K562 (cell line): ENCODE measurements around the gene SORCS1. TPM values are rescaled to one million over a fixed set of nuclear protein-coding genes. Genes with fewer than 3 reads are reported as not detected.

Experiments
- ATAC-seq: fragments of 200-7000 bp; cut with Tn5 transposase; 3 replicates; pipeline ENCODE4 v1.9.1; 2020; ENCODE audit warnings: moderate library complexity
- BruUV-seq: library from RNA; stranded (reverse); fragments of 400-500 nt; replicated peaks from 2 replicates; lab custom pipeline; 2021; lab: Mats Ljungman, UMichigan
- CTCF ChIA-PET: fragments of 300-600 bp; formaldehyde crosslinking; extraction: SDS; loops from one replicate; lab custom pipeline; 2021; ENCODE audit warnings: low intra/inter-chr PET ratio; lab: Yijun Ruan, JAX
- POLR2A ChIA-PET: fragments of 300-600, 350-650 bp; sonication (Branson Sonifier 250); formaldehyde crosslinking; extraction: SDS; loops from one replicate; lab custom pipeline; 2021; ENCODE audit warnings: antibody characterized with exemption, inconsistent platforms; lab: Yijun Ruan, JAX
- DNase-seq, 4 experiments: peaks; one replicate each; pipeline versions ENCODE4 v3.0.0 to v3.0.0-alpha.2; 2011 to 2018; ENCODE audit warnings: low spot score in 3 of 4, mixed read lengths in 3 of 4; ENCODE audit errors: extremely low read depth in 1 of 4
- FAIRE-seq: peaks from 2 replicates; lab custom pipeline; 2011; peaks lifted over from hg19 to GRCh38; lab: Jason Lieb, UNC
- H2AFZ ChIP-seq: 2 replicates; pipeline ENCODE4 v1.6.0; 2011; ENCODE audit warnings: low read depth, low read length, control low read depth, inconsistent platforms
- H3K27ac ChIP-seq: fragments of 200-600 bp; 3 replicates; pipeline ENCODE4 v1.8.0; 2011; ENCODE audit warnings: low read depth, mild to moderate bottlenecking, control low read depth, inconsistent platforms, low read length, moderate library complexity, mixed read lengths; ENCODE audit errors: extremely low read depth
- H3K27me3 ChIP-seq, 2 experiments: fragments of 300-600 bp in 1 of 2; 2 replicates in 1 of 2; 3 replicates in 1 of 2; pipeline versions ENCODE4 v1.6.0 to v1.8.0; 2011; ENCODE audit warnings: inconsistent platforms in 2 of 2, low read length in 2 of 2, mild to moderate bottlenecking in 1 of 2, mixed read lengths in 1 of 2, moderate library complexity in 1 of 2; ENCODE audit not compliant: control insufficient read depth in 2 of 2, insufficient read depth in 2 of 2
- H3K36me3 ChIP-seq: fragments of 300-600 bp; 3 replicates; pipeline ENCODE4 v1.8.0; 2011; ENCODE audit warnings: mild to moderate bottlenecking, low read length, inconsistent platforms; ENCODE audit not compliant: control insufficient read depth, insufficient read depth
- H3K4me1 ChIP-seq, 2 experiments: fragments of 200-600 bp in 1 of 2; replicated peaks in 1 of 2; 2 replicates in 1 of 2; 3 replicates in 1 of 2; pipeline versions ENCODE4 v1.5.1 to v1.8.0; 2011; ENCODE audit warnings: inconsistent platforms in 2 of 2, low read length in 2 of 2, mild to moderate bottlenecking in 1 of 2, mixed read lengths in 1 of 2, moderate library complexity in 1 of 2; ENCODE audit not compliant: control insufficient read depth in 2 of 2, insufficient read depth in 2 of 2
- H3K4me2 ChIP-seq: 2 replicates; pipeline ENCODE4 v1.6.1; 2011; ENCODE audit warnings: low read length, control low read depth, inconsistent platforms, mixed read lengths; ENCODE audit not compliant: insufficient read depth
- H3K4me3 ChIP-seq: fragments of 200-600 bp; sonication (generic), shearing (Covaris generic); 2 replicates; pipeline ENCODE4 v1.5.1; 2016; ENCODE audit warnings: control low read depth, inconsistent platforms
- H3K79me2 ChIP-seq: fragments of 200-600 bp; 3 replicates; pipeline ENCODE4 v1.8.0; 2011; ENCODE audit warnings: low read length, inconsistent platforms; ENCODE audit not compliant: control insufficient read depth, insufficient read depth
- H3K9ac ChIP-seq, 2 experiments: 2 replicates each; pipeline versions ENCODE4 v1.6.0 to v1.6.1; 2011; ENCODE audit warnings: low read depth in 2 of 2, low read length in 2 of 2, control low read depth in 1 of 2, inconsistent platforms in 1 of 2, mild to moderate bottlenecking in 1 of 2, mixed read lengths in 1 of 2; ENCODE audit not compliant: insufficient read depth in 1 of 2
- H3K9me1 ChIP-seq: one replicate; pipeline ENCODE4 v1.6.0; 2011; ENCODE audit warnings: inconsistent platforms, mild to moderate bottlenecking, low read length, moderate library complexity; ENCODE audit not compliant: control insufficient read depth, insufficient read depth
- H3K9me3 ChIP-seq: replicated peaks from 2 replicates; pipeline ENCODE4 v1.5.1; 2011; ENCODE audit warnings: low read depth, low read length, inconsistent platforms; ENCODE audit not compliant: control insufficient read depth, insufficient read depth
- H4K20me1 ChIP-seq: replicated peaks from 2 replicates; pipeline ENCODE4 v1.6.1; 2011; ENCODE audit warnings: low read length, inconsistent platforms, mixed read lengths; ENCODE audit not compliant: control insufficient read depth, insufficient read depth
- FOXK1 ChIP-seq: sonication (generic); formaldehyde crosslinking; IDR thresholded peaks from 2 replicates; pipeline ENCODE4 v1.8.0; 2022; ENCODE audit warnings: missing genetic modification reagents, mild to moderate bottlenecking, borderline replicate concordance
- GTF2E2 ChIP-seq: fragments of 200-800 bp; sonication (Bioruptor generic); IDR thresholded peaks from 2 replicates; pipeline ENCODE4 v1.6.1; 2016; ENCODE audit warnings: missing genetic modification characterization, missing compliant biosample characterization
- ILF3 ChIP-seq: fragments of 450-650 bp; IDR thresholded peaks from 2 replicates; pipeline ENCODE4 v1.6.1; 2018; ENCODE audit warnings: antibody characterized with exemption, mild to moderate bottlenecking, moderate library complexity, borderline replicate concordance
- MTA3 ChIP-seq: fragments of 450-650 bp; formaldehyde crosslinking; IDR thresholded peaks from 2 replicates; pipeline ENCODE4 v1.6.1; 2017; ENCODE audit warnings: mild to moderate bottlenecking, borderline replicate concordance
- PHF8 ChIP-seq: fragments of 200-600 bp; sonication (generic); IDR thresholded peaks from 2 replicates; pipeline ENCODE4 v1.6.1; 2012; ENCODE audit warnings: mixed run types, mild to moderate bottlenecking, inconsistent platforms, low read length, moderate library complexity, borderline replicate concordance
- RHOXF2B ChIP-seq: fragments of 250-450 bp; sonication (Bioruptor Pico); conservative IDR thresholded peaks from 2 replicates; pipeline ENCODE4 v1.5.1; 2021
- SMARCE1 ChIP-seq: fragments of 450-650 bp; IDR thresholded peaks from 2 replicates; pipeline ENCODE4 v1.7.1; 2016; ENCODE audit warnings: mild to moderate bottlenecking
- TRIM24 ChIP-seq, 2 experiments: fragments of 450-650 bp; IDR thresholded peaks; 2 replicates each; pipeline ENCODE4 v1.6.1; 2016
- YY1 ChIP-seq, 3 experiments: IDR thresholded peaks; 2 replicates each; pipeline ENCODE4 v1.6.1; 2011; ENCODE audit warnings: low read length in 2 of 3, mild to moderate bottlenecking in 2 of 3, moderate library complexity in 2 of 3, borderline replicate concordance in 1 of 3, control low read depth in 1 of 3, low read depth in 1 of 3; ENCODE audit not compliant: insufficient read depth in 3 of 3, insufficient replicate concordance in 2 of 3, control insufficient read depth in 1 of 3, insufficient read length in 1 of 3; ENCODE audit errors: extremely low read depth in 1 of 3
- ZNF507 ChIP-seq: conservative IDR thresholded peaks from 2 replicates; pipeline ENCODE4 v1.6.1; 2017; ENCODE audit warnings: missing genetic modification characterization, missing compliant biosample characterization
- ZNF551 ChIP-seq: fragments of 250-450 bp; sonication (Bioruptor Pico); IDR thresholded peaks from 2 replicates; pipeline ENCODE4 v1.5.0; 2021; ENCODE audit warnings: mild to moderate bottlenecking, moderate library complexity
- WGBS: fragments of 100-300 bp; shearing (Covaris generic); methylation state at CpG from one replicate; pipeline ENCODE4 v1.1.6; 2016; ENCODE audit warnings: low coverage, mixed read lengths; ENCODE audit not compliant: insufficient coverage; ENCODE audit errors: missing lambda C conversion rate; 5-methylcytosine and 5-hydroxymethylcytosine counted together
- in situ Hi-C: fragments of 300-500 bp; cut with MboI; formaldehyde crosslinking; loops from 4 replicates; pipeline ENCODE4 v1.15.0; 2018; ENCODE audit warnings: inconsistent platforms, mixed read lengths
- intact Hi-C: fragments of 100-400 bp; cut with micrococcal nuclease; formaldehyde crosslinking; loops from 2 replicates; pipeline ENCODE4 v1.14.2; 2022
- polyA plus RNA-seq, 8 experiments: library from polyadenylated mRNA; depleted of rRNA in 4 of 8; stranded (reverse) in 5 of 8; unstranded in 3 of 8; fragments of >200 nt; fragmentation: Nextera tagmentation in 2 of 8; fragmentation: Illumina TruSeq in 1 of 8; extraction: Ambion mirVana in 2 of 8; extraction: Trizol in 1 of 8; gene quantifications; 2 replicates each; pipeline versions ENCODE4 v1.2.1 to v1.2.3, GENCODE V29; 2011 to 2014; ENCODE audit warnings: inconsistent platforms in 1 of 8, missing spikeins in 1 of 8
- total RNA-seq, 7 experiments: library from RNA; depleted of rRNA in 6 of 7; stranded (reverse); fragments of >200 nt in 6 of 7; fragmentation: Illumina TruSeq in 2 of 7; extraction: Trizol in 2 of 7; gene quantifications; 2 replicates each; pipeline versions ENCODE4 v1.2.1 to v1.2.3, GENCODE V29; 2011 to 2021; ENCODE audit warnings: low replicate concordance in 1 of 7
- TF ChIP-seq, protein P1 (sequence below): fragments of 250-450 bp; sonication (Bioruptor Pico); IDR thresholded peaks from 2 replicates; pipeline ENCODE4 v1.9.0; 2021; ENCODE audit warnings: mild to moderate bottlenecking, inconsistent platforms
- TF ChIP-seq, protein P2 (sequence below): sonication (generic); formaldehyde crosslinking; IDR thresholded peaks from 2 replicates; pipeline ENCODE4 v1.8.0; 2022; ENCODE audit warnings: missing genetic modification reagents, mild to moderate bottlenecking, borderline replicate concordance

Gene SORCS1
- total and polyA plus RNA-seq, 9 of the 15 experiments (the other 6 are each of a cell fraction or from before 2014, with no cell fraction given), result 1.5 to 3.9 (median 2.7) TPM

DNA sequence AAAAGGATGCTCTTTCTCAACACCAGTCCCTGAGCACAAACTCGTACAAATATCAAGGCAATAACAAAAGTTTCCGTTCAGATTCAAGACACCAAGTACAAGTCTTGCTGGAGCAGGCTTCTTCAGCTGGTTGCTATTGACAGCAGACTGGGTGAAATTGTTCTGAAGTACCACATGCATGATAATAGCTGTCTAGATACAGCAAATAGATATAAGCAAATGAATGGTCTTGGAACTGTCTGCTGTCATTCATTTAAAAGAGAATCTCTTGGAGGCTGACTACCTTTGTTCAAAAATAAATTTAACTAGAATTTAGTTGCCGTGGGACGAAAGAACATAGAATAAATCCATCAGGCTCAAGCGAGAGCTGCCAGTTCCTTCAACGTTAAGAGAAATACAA is 35.5 kb downstream of the SORCS1 start:
- ChIA-PET POLR2A (no interaction called here), CTCF (no interaction called here)
- Histone ChIP-seq H3K27me3 (no peaks in the 10 kb centered on the region), H3K4me1 (no peaks in the 10 kb centered on the region), H3K9ac (no peak overlapping the region), H3K9me1 (no peaks in the 10 kb centered on the region), H3K36me3 (no peaks in the 10 kb centered on the region), H2AFZ (no peak overlapping the region), H3K79me2 (no peaks in the 10 kb centered on the region), H3K4me3 (no peak overlapping the region), H4K20me1 (no peaks in the 10 kb centered on the region), H3K9me3 (no peaks in the 10 kb centered on the region), H3K27ac (no peak overlapping the region), H3K4me2 (no peak overlapping the region)
- in situ Hi-C loops, result no loop called here
- TF ChIP-seq, protein P1, sequence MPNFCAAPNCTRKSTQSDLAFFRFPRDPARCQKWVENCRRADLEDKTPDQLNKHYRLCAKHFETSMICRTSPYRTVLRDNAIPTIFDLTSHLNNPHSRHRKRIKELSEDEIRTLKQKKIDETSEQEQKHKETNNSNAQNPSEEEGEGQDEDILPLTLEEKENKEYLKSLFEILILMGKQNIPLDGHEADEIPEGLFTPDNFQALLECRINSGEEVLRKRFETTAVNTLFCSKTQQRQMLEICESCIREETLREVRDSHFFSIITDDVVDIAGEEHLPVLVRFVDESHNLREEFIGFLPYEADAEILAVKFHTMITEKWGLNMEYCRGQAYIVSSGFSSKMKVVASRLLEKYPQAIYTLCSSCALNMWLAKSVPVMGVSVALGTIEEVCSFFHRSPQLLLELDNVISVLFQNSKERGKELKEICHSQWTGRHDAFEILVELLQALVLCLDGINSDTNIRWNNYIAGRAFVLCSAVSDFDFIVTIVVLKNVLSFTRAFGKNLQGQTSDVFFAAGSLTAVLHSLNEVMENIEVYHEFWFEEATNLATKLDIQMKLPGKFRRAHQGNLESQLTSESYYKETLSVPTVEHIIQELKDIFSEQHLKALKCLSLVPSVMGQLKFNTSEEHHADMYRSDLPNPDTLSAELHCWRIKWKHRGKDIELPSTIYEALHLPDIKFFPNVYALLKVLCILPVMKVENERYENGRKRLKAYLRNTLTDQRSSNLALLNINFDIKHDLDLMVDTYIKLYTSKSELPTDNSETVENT (CRISPR knock-in tag), result no peak
- TF ChIP-seq GTF2E2 (tag), result no peak
- TF ChIP-seq FOXK1 (CRISPR knock-in tag), result no peak
- TF ChIP-seq SMARCE1, result no peak
- TF ChIP-seq ILF3, result no peak
- no peak for TF ChIP-seq YY1 (IDR thresholded peaks at IDR 0.05; ENCODE audit: borderline replicate concordance in 1 of 3, control insufficient read depth in 1 of 3, extremely low read depth in 1 of 3, insufficient read depth in 3 of 3, insufficient read length in 1 of 3, insufficient replicate concordance in 2 of 3, low read depth in 1 of 3, low read length in 2 of 3)
- no peak for TF ChIP-seq ZNF507 (tag)
- no peak for TF ChIP-seq MTA3
- TF ChIP-seq RHOXF2B (CRISPR knock-in tag), result no peak
- no peak for TF ChIP-seq TRIM24 (IDR thresholded peaks at IDR 0.05)
- TF ChIP-seq ZNF551 (CRISPR knock-in tag), result no peak
- TF ChIP-seq PHF8, result no peak
- TF ChIP-seq, protein P2, sequence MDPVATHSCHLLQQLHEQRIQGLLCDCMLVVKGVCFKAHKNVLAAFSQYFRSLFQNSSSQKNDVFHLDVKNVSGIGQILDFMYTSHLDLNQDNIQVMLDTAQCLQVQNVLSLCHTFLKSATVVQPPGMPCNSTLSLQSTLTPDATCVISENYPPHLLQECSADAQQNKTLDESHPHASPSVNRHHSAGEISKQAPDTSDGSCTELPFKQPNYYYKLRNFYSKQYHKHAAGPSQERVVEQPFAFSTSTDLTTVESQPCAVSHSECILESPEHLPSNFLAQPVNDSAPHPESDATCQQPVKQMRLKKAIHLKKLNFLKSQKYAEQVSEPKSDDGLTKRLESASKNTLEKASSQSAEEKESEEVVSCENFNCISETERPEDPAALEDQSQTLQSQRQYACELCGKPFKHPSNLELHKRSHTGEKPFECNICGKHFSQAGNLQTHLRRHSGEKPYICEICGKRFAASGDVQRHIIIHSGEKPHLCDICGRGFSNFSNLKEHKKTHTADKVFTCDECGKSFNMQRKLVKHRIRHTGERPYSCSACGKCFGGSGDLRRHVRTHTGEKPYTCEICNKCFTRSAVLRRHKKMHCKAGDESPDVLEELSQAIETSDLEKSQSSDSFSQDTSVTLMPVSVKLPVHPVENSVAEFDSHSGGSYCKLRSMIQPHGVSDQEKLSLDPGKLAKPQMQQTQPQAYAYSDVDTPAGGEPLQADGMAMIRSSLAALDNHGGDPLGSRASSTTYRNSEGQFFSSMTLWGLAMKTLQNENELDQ, result no peak
- no peak for DNase-seq
- no TSS peak for BruUV-seq
- 1% methylated on average over 6 of the region's 6 CpGs for WGBS
- ATAC-seq, result no peak
- intact Hi-C loops, result no loop called here
- FAIRE-seq, result no peak
